Mucosa of descending colon (tissue), 3 donors: ENCODE measurements around the gene TPD52L3. TPM values are rescaled to one million over a fixed set of nuclear protein-coding genes. Genes with fewer than 3 reads are reported as not detected.

Experiments used
- ATAC-seq: fragments of 200-7000 bp; cut with Tn5 transposase; one replicate; pipeline ENCODE4 v1.9.1; 2020; ENCODE audit warnings: mild to moderate bottlenecking, moderate library complexity
- DNase-seq, 3 donors: peaks; one replicate each; pipeline ENCODE4 v3.0.0-alpha.2; 2020
- H3K36me3 ChIP-seq: fragments of 200-600 bp; one replicate; pipeline ENCODE4 v1.8.0; 2021; ENCODE audit warnings: low read depth, mild to moderate bottlenecking
- H3K4me1 ChIP-seq: fragments of 200-600 bp; one replicate; pipeline ENCODE4 v1.8.0; 2021; ENCODE audit warnings: low read depth, mild to moderate bottlenecking
- H3K4me3 ChIP-seq: fragments of 200-600 bp; one replicate; pipeline ENCODE4 v1.8.0; 2021; ENCODE audit warnings: mild to moderate bottlenecking
- H3K9me3 ChIP-seq: fragments of 200-600 bp; one replicate; pipeline ENCODE4 v1.8.0; 2021; ENCODE audit warnings: mild to moderate bottlenecking
- CTCF ChIP-seq: fragments of 200-600 bp; IDR thresholded peaks from one replicate; pipeline ENCODE4 v1.8.0; 2022; ENCODE audit warnings: antibody characterized with exemption, mild to moderate bottlenecking
- intact Hi-C, 2 donors: fragments of 100-400 bp; cut with DNase I in 1 of 2; cut with micrococcal nuclease in 1 of 2; formaldehyde crosslinking; loops; one replicate each; pipeline versions ENCODE4 v1.11.0 to v1.11.1; 2022; cut with DNase I, micrococcal nuclease
- total RNA-seq, 3 donors: library from RNA; stranded (reverse); fragmentation: NEBNext Ultra II Directional in 2 of 3; extraction: Animal tissue kit (Norgen Biotek cat#: 25700) in 2 of 3; gene quantifications; one replicate each; pipeline versions ENCODE4 v1.2.1 to v1.2.4, GENCODE V29; 2021 to 2023
- donor health status: DM: no; HTN: no; CAD: no; lungs with moderate emphysema.
- donor health status: DM: no; HTN: no; CAD: no.
- donor health status: DM: no; HTN: yes; CAD: no.

The TPD52L3 gene
- total RNA-seq, 3 donors from 2014 or later: not detected

- Histone ChIP-seq H3K4me1 (no peaks in the 10 kb centered on the region), H3K4me3 (no peak overlapping the region), H3K36me3 (no peaks in the 10 kb centered on the region), H3K9me3 (peaks cover 8% of the 10 kb centered on the region)
- intact Hi-C loops: no loop called here
- TF ChIP-seq CTCF: no peak
- no peak for DNase-seq
- ATAC-seq: no peak
Observed at GRCh38 chr9:6368831-6369230, 40.7 kb downstream of the TPD52L3 start.

Other genes starting within 250 kb of the TPD52L3 start
- gene IL33, start 112.6 kb upstream of the TPD52L3 start, total RNA-seq: 10 to 100 TPM in 2 of 3 donors, 1 to 10 TPM in 1; 7.3 to 25.1 (median 16.2) TPM
- 10 to 100 TPM; 28.1 to 42.0 (median 37.9) TPM for gene UHRF2, start 84.8 kb downstream of the TPD52L3 start, total RNA-seq